ENCODE measurements around the gene NISCH.

The NISCH gene

DNA sequence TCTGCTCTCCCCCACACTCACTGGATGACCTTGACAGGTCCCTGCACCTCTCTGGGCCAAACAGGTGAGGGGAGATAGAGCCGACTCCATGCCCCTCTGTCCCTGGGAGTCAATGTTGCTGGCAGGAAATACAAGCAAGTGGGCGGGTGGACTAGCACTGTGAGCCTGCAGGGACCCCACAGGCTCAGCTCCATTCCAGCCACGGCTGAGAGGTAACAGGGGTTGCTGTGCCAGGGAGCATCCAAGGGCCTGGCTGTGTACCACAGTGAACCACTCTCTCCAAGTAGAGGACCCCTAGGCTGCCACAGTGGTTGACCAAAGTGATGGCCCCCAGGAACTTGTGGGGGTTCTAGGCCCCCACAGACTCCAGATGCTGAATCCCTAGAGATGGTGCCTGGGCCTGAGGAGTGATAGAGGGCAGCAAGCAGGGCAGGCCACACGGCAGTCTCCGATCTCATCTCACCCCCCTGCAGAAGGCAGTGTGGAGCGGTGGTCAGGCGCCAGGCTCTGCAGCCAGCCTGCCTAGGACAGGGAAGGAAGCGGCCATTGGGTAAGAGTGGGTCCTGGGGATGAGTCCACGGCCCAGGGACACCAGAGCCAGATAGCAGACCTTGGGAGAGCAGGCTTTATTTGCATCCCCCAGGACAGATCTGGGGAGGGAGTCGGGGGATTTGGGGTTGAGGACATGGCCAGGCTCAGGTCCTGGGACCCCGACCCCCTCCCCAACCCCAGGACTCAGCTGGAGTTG is 4.7 kb upstream of the NISCH start:
- no peak for DNase-seq

DNA sequence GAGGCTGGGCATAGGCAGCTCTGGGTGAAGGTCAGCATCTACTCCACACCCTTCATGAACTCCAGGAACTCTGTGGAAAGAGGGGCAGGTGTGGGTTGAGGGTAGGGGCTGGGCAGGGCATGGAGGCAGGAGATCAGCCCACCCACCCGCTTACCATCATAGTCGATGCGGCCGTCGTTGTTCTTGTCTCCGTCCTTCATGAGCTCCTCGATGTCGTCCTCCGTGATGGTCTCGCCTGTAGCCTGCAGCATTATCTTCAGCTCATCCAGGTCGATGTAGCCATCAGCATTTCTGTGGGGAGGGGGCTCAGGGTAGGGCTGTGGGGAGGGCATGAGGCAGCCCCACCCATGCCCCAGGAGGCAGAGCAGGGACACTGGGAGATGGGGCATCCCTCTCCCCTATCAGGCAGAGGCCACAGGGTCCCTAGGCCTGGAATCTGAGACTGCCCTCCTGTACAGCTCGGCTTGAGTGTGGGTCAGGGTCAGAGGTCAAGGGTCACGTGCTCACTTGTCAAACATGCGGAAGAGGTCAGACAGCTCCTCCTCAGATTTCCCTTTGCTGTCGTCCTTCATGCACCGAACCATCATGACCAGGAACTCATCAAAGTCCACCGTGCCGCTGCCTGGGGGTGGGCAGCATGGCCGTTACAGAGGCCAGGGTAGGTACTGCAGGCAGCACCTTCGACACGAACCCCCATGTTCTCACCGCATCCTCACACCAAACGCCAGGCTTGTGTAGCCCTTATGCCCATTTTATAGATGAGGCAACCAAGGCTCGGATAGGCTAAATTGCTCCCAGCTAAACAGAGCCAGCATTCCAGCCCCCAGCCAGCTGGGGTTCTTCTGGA is 3.9 kb upstream of the NISCH start:
- no peak for DNase-seq

DNA sequence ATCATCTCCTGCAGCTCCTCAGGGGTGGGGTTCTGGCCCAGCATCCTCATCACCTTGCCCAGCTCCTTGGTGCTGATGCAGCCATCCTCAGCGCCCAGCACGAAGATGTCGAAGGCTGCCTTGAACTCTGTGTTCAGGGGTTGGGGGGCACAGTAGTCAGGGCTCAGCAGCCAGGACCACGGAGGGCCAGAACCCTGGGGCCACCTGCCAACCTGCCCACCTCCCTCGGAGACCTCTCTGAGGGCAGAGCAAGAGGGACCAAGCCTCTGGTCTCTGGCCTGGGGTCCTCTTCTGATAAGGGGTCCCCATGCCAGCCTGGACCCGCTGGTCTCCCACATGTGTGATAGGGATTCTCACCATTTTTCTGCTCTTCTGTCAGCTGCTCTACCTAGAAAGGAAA is 3.3 kb upstream of the NISCH start:
- DNase-seq = no peak

DNA sequence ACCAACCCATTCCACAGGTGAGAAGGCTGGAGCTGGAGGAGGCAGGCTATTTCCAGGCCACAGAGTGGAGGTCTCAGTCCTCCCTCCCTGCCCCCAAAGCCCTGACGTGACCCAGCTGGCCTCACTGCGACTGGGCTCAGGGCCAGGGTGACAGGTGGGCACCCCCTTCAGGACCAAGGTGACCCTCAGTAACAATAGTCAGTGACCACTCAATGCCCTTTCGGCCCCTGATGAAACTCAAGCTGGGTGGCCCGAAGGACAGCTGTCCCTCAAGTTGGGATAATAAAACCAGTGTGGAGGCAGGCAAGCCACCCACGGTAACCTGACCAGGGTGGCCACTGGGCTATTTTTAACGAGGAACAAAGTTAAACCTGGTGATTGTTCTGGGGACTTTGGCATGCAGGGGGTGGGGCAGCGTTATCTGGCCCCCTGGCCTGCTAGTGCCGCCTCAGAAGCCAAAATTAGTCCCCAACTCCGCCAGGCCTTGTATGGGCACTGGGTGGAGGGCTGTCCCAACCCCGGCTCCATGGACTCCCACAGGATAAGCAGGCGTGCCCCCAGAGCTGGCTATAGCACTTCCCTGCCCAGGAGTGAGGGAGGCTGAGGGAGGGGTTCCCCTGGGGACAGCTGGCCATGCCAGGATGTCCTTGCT is 2.7 kb upstream of the NISCH start:
- DNase-seq = no peak

- no peak for DNase-seq
Observed at GRCh38 chr3:52453496-52454249, 1.7 kb upstream of the NISCH start, which contains the start of gene TNNC1. TSS of gene TNNC1 (minus strand) at chr3:52454041. CDS start at chr3:52454015, 26 bp downstream.

DNA sequence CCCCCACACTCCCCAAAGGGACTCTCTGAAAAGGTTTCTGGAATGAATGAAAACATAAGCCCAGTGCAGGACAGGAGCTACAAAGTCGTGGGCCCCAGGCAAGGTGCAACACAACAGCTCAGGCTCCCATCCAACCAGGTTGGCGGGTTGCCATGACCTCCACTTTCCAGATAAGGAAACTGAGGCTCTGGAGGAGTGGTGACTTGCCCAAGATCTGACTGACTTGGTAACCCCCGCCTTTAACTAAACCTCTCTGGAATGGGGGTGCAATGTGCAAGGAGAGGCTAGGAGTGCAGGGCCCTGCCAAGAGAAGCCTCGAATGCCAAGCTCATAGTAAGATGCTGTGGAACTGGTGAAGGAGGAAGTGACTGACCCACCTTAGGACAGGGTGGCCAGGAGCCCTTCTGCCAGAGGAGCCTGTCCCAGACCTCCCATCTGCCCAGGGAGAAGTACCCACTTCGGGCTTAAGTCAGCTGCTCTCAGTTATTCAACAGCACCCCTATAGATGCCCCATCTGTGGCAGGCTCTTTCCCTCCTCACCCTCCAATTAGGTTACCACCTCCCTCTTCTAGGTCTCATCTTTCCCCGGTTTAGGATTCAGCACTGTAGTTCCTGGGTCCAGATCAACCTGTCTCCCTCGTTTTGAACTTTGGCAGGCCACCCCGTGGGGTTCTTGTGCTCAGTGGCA is 1.0 kb upstream of the NISCH start:
- DNase-seq = peak; percentile 4

DNA sequence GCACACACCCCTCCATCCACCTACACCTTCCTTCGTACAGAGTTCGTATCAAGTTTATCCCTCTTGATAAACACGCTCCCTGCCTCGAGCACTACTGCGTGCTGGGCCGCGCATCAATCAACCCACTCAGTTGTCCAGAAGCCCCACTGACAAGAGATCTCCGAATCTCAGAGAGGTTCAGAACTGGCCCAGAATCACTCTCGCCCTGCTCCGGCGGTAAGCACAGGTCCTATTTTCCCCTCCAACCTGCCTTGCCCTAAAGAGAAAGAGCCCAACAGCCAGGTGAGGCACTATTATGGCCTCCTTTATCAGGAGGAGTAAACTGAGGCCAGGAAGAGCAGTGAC is 494 bp upstream of the NISCH start:
- DNase-seq = no peak

DNA sequence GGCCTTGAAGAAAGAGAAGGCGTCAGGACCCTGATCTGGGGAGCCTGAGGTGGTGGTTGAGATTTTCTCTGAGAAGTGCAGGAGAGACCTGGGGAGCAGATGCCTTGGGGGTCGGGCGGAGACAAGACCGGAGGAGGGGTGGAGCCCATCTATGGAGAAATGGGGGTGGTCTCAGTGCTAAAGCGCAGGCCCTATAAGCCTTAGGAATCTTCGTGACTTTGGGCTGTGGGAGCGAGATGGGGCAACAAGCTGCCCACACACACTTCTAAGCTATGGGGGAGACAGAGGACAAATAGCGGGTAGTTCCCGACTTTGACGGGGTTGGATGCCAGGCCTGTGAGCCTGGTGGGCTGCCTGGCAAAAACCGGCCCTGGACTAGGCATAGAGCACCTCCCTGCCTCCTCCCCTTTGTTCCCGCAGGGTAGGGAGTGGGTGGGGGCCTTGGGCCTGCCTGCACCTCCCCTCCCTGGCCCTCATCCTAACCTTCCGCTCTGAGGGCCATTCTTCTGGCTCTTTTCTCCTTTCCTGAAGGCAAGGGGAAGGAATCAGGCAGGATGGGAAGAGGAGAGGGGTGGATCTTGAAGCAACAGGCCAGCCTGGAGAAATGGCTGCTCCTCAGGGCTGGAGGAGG is 880 bp downstream of the NISCH start:
- DNase-seq = peak; percentile 6

GRCh38 chr3:52456800-52457183 is 1.4 kb downstream of the NISCH start:
- no peak for DNase-seq

DNA sequence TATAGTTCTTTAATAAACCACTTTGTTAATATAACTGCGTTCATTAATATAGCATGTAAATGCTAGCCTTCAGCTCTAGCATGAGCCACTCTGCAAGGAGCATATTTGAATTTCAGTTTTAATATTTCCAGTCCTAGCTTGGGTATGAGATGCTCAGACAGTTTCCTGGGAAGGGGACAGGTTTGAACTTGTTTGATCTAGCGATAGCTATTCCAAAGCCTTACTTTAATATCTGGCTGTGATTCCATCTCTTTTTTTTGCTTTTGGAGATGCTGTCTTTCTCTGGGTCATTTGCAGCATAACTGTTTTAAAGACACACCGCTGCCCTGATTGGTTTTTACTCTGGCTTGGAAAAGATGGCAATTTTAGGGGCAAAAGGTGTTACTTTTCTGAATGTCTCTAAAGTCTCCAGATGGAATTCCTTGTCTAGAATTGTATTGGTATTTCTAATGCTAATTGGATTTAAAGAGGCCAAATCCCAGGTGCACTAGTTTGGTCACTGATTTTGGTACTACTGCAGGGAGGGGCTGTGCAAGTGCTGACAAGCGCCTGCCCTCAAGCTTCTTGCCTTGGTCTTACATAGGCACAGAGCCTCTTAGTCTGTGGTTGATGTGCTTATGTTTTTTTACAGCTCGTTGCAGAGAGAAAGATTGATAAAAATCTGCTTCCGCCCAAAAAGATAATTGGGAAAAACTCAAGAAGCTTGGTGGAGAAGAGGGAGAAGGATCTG is 2.8 kb downstream of the NISCH start:
- no peak for DNase-seq

DNA sequence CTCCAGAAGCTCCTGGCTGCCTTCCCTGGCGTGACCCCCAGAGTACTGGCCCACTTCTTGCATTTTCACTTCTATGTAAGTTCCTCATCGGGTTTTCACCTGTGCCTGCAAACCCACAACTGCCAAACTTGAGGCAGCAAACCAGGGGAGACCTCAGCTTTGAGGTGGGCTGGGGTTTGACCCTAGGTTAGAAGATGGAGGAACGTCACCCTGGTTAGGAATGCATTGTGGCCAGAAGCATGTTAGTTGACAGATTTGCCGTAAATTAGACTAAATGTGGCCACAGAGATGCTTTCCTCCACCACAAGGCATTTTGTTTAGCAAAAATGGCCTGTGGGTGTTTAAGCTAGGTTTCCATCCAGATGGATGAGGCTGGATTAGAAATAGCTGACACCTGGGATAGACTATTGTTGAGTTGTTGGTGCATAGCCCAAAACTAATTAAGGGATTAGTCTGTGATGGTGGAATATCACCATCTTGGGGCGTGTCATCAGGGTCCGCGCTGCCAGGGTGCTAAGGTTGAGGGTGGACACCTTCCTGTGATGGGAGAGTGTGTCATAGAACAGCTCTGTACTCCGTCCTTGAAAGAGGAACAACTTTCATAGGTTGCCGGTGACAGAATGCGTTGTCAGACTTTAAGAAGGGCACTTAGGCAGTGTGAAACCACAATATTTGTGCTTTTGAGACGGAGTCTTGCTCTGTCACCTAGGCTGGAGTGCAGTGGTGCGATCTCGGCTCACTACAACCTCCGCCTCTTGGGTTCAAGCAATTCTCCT is 3.6 kb downstream of the NISCH start:
- DNase-seq = no peak

DNA sequence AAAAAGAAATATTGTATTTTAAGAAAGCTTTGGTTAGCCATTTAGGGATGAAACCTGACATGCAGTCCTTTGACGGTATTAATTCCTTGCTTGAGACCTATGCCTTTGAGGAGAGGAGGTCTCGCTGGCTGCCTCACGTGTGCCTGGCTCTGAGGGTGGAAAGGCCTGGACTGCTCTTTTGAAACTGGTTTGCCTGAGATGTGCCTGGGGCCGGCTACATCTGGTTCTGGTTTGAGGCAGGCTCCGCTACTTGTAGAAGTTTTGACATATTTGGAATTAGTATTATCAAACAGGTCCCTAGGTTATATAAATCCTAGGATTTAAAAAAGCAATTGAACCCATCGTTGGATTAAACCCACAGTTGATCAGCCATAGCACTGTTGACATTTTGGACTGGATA is 6.5 kb downstream of the NISCH start:
- DNase-seq = no peak

DNA sequence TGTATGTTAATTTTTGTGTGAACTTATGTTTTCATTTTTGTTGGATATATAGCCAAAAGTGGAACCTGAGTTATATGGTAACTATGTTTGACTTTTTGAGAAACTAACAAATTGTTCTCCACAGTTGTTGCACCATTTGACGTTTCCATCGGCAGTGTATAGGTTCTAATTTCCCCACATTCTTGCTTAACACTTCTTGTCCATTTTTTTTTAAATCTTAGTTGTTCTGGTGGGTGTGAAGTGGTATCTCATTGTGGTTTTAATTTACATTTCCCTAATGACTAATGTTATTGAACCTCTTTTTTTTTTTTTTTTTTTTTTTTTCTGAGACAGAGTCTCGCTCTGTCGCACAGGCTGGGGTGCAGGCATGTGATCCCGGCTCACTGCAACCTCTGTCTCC is 8.0 kb downstream of the NISCH start:
- DNase-seq = no peak

DNA sequence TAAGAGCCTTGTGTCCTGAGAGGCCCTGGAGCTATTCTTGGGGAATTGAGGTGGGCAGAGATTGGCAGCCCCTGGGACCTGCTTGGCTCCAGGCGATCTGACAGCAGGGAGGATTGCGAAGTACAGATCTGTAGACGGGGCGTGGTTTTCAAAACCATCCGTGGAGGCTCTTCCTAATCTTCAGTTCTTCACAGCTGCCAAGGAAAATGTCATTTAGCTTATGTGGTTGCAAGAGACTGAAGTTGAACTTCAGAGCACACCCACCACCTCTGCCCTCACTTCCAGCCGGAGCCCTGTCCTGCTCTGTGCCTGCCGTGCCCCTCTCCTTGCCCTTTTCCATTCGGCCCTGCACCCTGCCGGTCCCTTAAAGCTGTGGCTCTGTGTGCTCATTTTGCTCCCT is 12.9 kb downstream of the NISCH start:
- no peak for DNase-seq

DNA sequence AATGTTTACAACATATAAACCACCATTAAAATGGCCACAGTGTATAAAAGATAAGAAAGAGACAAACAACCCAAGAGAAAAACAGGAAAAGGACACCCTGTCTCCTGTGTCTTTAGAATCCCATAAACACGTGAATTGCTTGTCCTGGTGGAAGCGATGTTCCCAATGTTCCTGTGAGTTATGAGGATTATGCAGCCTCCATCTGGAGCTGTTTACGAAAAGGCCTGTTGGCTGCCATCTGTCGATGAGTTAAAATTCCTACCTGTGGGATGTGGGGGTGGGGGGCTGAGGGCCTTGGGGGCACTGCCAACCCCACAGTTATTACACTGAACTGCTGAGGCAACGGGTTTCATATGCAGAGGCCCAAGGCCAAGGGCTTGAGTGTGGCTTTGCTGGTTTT is 13.6 kb downstream of the NISCH start:
- no peak for DNase-seq

DNA sequence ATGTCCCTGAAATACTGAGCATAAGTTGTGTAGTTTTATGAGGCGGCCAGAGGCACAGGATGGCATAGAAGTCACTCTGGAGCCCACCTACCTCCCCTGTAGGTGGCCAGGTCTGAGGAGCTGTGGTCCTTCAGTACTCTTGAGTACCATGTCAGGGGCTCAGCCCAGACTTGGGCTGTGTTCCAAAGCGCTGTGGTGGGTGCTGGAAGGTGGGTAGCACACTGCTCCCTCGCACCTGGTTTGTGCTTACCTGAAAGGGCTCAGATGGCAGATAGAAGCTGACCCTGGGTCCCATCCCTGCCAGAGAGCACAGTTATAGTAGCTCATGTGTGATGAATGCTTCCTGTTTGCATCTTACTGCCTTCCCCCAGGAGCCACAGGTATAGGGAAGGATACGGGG is 15.5 kb downstream of the NISCH start:
- DNase-seq = no peak

GRCh38 chr3:52471371-52472238 is 16.2 kb downstream of the NISCH start:
- peak; percentile 20 for DNase-seq

DNA sequence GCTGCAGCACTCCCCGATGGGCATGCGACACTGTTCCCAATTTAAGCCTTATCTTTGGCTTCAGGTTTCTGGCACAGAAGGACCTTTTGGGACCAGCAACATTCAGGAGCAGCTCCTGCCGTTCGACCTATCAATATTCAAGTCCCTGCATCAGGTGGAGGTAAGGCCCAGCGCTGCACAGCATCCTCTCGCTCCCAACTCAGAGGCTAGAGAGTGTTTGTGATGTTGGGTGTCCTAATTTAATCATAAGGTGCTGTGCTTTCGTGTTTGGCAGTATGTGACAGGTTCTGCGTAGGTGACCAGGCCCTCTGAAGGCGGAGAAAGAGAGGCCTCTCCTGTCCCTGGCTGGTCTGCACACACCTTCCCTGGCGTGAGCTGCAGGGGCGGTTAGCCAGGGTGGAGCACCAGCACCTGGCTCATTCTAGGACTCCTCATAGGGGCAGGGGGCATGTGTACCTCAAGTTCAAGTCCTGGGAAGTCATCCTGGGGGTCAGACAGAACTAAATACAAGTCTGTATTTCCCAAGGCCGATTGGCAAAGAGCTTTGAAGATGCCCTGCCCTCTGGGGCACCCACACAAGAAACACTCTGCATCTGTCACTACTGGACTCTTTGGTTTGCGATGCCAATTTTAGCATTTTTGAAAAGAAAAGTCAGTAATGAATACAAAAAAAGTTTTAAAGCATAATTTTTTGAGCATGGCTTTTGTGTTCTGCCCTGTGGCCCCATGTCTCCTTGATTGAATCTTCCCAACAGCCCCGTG is 17.0 kb downstream of the NISCH start:
- DNase-seq = no peak

DNA sequence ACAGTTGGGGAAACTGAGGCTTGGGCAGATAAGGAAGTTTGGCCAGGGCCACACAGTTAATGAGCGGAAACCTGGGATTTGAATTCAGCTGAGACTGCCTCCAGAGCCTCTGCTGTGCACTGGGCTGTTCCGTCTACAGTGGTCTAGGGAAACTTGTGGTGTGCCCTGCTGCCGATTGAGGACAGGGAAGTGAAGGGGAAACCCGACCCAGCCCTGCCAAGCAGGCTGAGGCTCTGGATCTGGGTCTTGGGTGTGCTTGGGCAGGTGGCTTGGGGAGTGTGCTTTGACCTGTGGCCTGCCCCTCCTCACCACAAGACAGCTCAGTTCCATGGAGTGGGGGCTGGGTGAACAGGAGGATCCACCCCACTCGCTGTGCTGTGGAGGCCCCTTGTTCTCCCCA is 17.6 kb downstream of the NISCH start:
- DNase-seq = no peak

Measured in activated naive CD4-positive, alpha-beta T cell treated with Interleukin-2 at 50 U/mL for 16 hours (primary cell).